Epidermal melanocyte (primary cell): Measurements from ENCODE around the gene ABR.
"Not testable (repeated sequence)": the region's sequence is repeated elsewhere in the genome, so short reads cannot be mapped to it uniquely, and the experiment has no call there.

ENCODE experiments used
- DNase-seq: peaks from one replicate; pipeline ENCODE4 v3.0.0; 2011; ENCODE audit warnings: low spot score; ENCODE audit not compliant: insufficient read length

ABR gene

GRCh38 chr17:1009229-1010085, 170.3 kb downstream of the ABR start:
- no peak for DNase-seq

GRCh38 chr17:1008008-1008761, 171.6 kb downstream of the ABR start:
- no peak for DNase-seq

GRCh38 chr17:1007310-1008007, 172.3 kb downstream of the ABR start:
- no peak for DNase-seq

- DNase-seq, result no peak
Measured at GRCh38 chr17:1006054-1006453, 173.7 kb downstream of the ABR start.

GRCh38 chr17:1005361-1005946, 174.3 kb downstream of the ABR start:
- DNase-seq, result peak; percentile 94

- no peak for DNase-seq
Measured at GRCh38 chr17:1004769-1005295, 174.9 kb downstream of the ABR start.

- DNase-seq, result peak; percentile 45
Measured at GRCh38 chr17:1003972-1004768, 175.6 kb downstream of the ABR start.

GRCh38 chr17:1003633-1003971, 176.2 kb downstream of the ABR start:
- DNase-seq, result no peak

GRCh38 chr17:1002771-1003555, 176.8 kb downstream of the ABR start:
- DNase-seq, result no peak

- DNase-seq, result no peak
Measured at GRCh38 chr17:1002412-1002753, 177.4 kb downstream of the ABR start.

GRCh38 chr17:1001640-1002411, 178.0 kb downstream of the ABR start:
- DNase-seq, result no peak

GRCh38 chr17:1000597-1001461, 179.0 kb downstream of the ABR start:
- DNase-seq, result no peak

- DNase-seq, result no peak
Measured at GRCh38 chr17:998111-998510, 181.7 kb downstream of the ABR start.

- peak; percentile 95 for DNase-seq
Measured at GRCh38 chr17:996554-997344, 183.0 kb downstream of the ABR start, which contains the start of gene TIMM22. TSS of gene TIMM22 (plus strand) at chr17:997129. CDS start at chr17:997143, 14 bp downstream.

GRCh38 chr17:995324-995723, 184.5 kb downstream of the ABR start:
- DNase-seq, result not testable (repeated sequence)

GRCh38 chr17:992933-993332, 186.8 kb downstream of the ABR start:
- DNase-seq, result no peak

GRCh38 chr17:988561-988960, 191.2 kb downstream of the ABR start:
- no peak for DNase-seq
